Smooth muscle cell (in vitro differentiated cells): ENCODE results near the gene SYT6. TPM values are rescaled to one million over a fixed set of nuclear protein-coding genes. Genes with fewer than 3 reads are reported as not detected.

Experiments
- DNase-seq: peaks from one replicate; lab custom pipeline; 2025; ENCODE audit not compliant: unreplicated experiment; lab: John Stamatoyannopoulos, UW
- H2AFZ ChIP-seq: fragments of 200-600 bp; sonication (generic); 2 replicates; pipeline ENCODE4 v1.6.0; 2016; ENCODE audit warnings: antibody characterized with exemption, low read depth, mild to moderate bottlenecking
- H3F3A ChIP-seq: fragments of 200-600 bp; sonication (generic); 2 replicates; pipeline ENCODE4 v1.6.0; 2017; ENCODE audit warnings: antibody characterized with exemption, low read depth
- H3K27ac ChIP-seq: fragments of 200-600 bp; sonication (generic); 2 replicates; pipeline ENCODE4 v1.5.1; 2016; ENCODE audit warnings: low read depth, mild to moderate bottlenecking
- H3K27me3 ChIP-seq: fragments of 200-600 bp; sonication (generic); 2 replicates; pipeline ENCODE4 v1.6.1; 2016; ENCODE audit warnings: low read depth, mild to moderate bottlenecking
- H3K36me3 ChIP-seq: fragments of 200-600 bp; sonication (generic); 2 replicates; pipeline ENCODE4 v1.5.1; 2016; ENCODE audit warnings: low read depth
- H3K4me1 ChIP-seq: fragments of 200-600 bp; sonication (generic); 2 replicates; pipeline ENCODE4 v1.5.1; 2016; ENCODE audit warnings: low read depth
- H3K4me2 ChIP-seq: fragments of 200-600 bp; sonication (generic); 2 replicates; pipeline ENCODE4 v1.6.0; 2016; ENCODE audit warnings: mild to moderate bottlenecking
- H3K4me3 ChIP-seq: fragments of 200-600 bp; sonication (generic); 2 replicates; pipeline ENCODE4 v1.5.1; 2016; ENCODE audit warnings: mild to moderate bottlenecking
- H3K79me2 ChIP-seq: fragments of 200-600 bp; sonication (generic); 2 replicates; pipeline ENCODE4 v1.6.0; 2016; ENCODE audit warnings: low read depth, mild to moderate bottlenecking
- H3K9ac ChIP-seq: fragments of 200-600 bp; sonication (generic); 2 replicates; pipeline ENCODE4 v1.6.0; 2016; ENCODE audit warnings: low read depth
- H3K9me3 ChIP-seq: fragments of 200-600 bp; sonication (generic); replicated peaks from 2 replicates; pipeline ENCODE4 v1.5.1; 2016; ENCODE audit warnings: low read depth
- H4K20me1 ChIP-seq: fragments of 200-600 bp; sonication (generic); 2 replicates; pipeline ENCODE4 v1.6.0; 2016; ENCODE audit warnings: low read depth
- WGBS: methylation state at CpG from one replicate; pipeline ENCODE4 v1.1.7; 2016; ENCODE audit warnings: low lambda C conversion rate; 5-methylcytosine and 5-hydroxymethylcytosine counted together
- polyA plus RNA-seq: library from polyadenylated mRNA; unstranded; fragments of >200 nt; fragmentation: Nextera tagmentation; extraction: Ambion mirVana; gene quantifications from 2 replicates; pipeline ENCODE4 v1.2.1, GENCODE V29; 2016
- total RNA-seq: library from RNA; depleted of rRNA; stranded (reverse); fragments of >200 nt; gene quantifications from 2 replicates; pipeline ENCODE4 v1.2.3, GENCODE V29; 2014
- TF ChIP-seq, protein P1 (sequence below): fragments of 200-600 bp; sonication (generic); IDR thresholded peaks from 2 replicates; pipeline ENCODE4 v1.5.1; 2017; ENCODE audit warnings: borderline replicate concordance, mild to moderate bottlenecking, antibody characterized with exemption; ENCODE audit not compliant: insufficient read depth, poor library complexity, severe bottlenecking

The SYT6 gene
- total and polyA plus RNA-seq, 2 experiments from 2014 or later = not detected

- Histone ChIP-seq H3K4me2 (no peak overlapping the region), H3K9ac (no peak overlapping the region), H3K79me2 (no peaks in the 10 kb centered on the region), H3K4me1 (peaks cover 19% of the 10 kb centered on the region), H4K20me1 (no peaks in the 10 kb centered on the region), H3K27me3 (no peaks in the 10 kb centered on the region), H3K36me3 (no peaks in the 10 kb centered on the region), H3K27ac (no peak overlapping the region), H3K4me3 (no peak overlapping the region), H3K9me3 (no peaks in the 10 kb centered on the region), H2AFZ (no peak overlapping the region), H3F3A (no peaks in the 10 kb centered on the region)
- 68% methylated on average over 3 of the region's 3 CpGs for WGBS
- no peak for DNase-seq
- TF ChIP-seq, protein P1, sequence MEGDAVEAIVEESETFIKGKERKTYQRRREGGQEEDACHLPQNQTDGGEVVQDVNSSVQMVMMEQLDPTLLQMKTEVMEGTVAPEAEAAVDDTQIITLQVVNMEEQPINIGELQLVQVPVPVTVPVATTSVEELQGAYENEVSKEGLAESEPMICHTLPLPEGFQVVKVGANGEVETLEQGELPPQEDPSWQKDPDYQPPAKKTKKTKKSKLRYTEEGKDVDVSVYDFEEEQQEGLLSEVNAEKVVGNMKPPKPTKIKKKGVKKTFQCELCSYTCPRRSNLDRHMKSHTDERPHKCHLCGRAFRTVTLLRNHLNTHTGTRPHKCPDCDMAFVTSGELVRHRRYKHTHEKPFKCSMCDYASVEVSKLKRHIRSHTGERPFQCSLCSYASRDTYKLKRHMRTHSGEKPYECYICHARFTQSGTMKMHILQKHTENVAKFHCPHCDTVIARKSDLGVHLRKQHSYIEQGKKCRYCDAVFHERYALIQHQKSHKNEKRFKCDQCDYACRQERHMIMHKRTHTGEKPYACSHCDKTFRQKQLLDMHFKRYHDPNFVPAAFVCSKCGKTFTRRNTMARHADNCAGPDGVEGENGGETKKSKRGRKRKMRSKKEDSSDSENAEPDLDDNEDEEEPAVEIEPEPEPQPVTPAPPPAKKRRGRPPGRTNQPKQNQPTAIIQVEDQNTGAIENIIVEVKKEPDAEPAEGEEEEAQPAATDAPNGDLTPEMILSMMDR = no peak
Observed at GRCh38 chr1:114092186-114093062, 61.2 kb downstream of the SYT6 start.

DNA sequence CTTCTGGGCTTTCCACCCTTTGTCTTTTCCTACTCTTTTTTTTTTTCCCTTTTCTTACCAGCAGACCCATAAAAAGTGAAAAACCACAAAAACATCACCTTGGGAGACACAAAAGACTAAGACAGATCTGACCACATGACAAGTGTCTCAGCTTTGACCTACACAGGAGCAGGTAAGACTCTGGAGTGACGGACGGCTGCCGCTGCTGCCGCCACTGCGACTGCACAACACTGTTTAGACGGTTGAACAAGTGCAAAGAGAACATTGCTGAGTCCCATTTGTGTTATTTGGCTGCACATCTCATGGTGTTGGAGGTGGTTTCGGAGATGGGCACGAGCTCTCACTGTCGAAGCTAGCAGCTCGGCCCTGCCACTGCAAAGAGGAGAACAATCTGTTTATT, 62.0 kb downstream of the SYT6 start:
- 93% methylated on average over 10 of the region's 10 CpGs for WGBS
- no peak overlapping the region for H3K9ac ChIP-seq
- H3K4me2 ChIP-seq = no peak overlapping the region
- no peaks in the 10 kb centered on the region for H3F3A ChIP-seq
- H3K36me3 ChIP-seq = no peaks in the 10 kb centered on the region
- no peak overlapping the region for H2AFZ ChIP-seq
- H3K4me3 ChIP-seq = no peak overlapping the region
- no peak for DNase-seq
- peaks cover 19% of the 10 kb centered on the region for H3K4me1 ChIP-seq
- no peaks in the 10 kb centered on the region for H3K79me2 ChIP-seq
- TF ChIP-seq, protein P1 = no peak
- H4K20me1 ChIP-seq = no peaks in the 10 kb centered on the region
- H3K27me3 ChIP-seq = no peaks in the 10 kb centered on the region
- no peak overlapping the region for H3K27ac ChIP-seq
- no peaks in the 10 kb centered on the region for H3K9me3 ChIP-seq

GRCh38 chr1:114090738-114091505, 62.7 kb downstream of the SYT6 start:
- Histone ChIP-seq H3K27me3 (no peaks in the 10 kb centered on the region), H3K36me3 (no peaks in the 10 kb centered on the region), H3K4me2 (no peak overlapping the region), H3K4me3 (no peak overlapping the region), H3F3A (no peaks in the 10 kb centered on the region), H3K9me3 (no peaks in the 10 kb centered on the region), H3K9ac (no peak overlapping the region), H3K79me2 (no peaks in the 10 kb centered on the region), H2AFZ (no peak overlapping the region), H3K27ac (no peak overlapping the region), H3K4me1 (peaks cover 19% of the 10 kb centered on the region), H4K20me1 (no peaks in the 10 kb centered on the region)
- DNase-seq = no peak
- TF ChIP-seq, protein P1 = no peak
- WGBS = 92% methylated on average over 11 of the region's 11 CpGs
